Forelimb muscle (tissue), 1 donor: Measurements from ENCODE around the gene PCAT6. TPM values are rescaled to one million over a fixed set of nuclear protein-coding genes. Genes with fewer than 3 reads are reported as not detected.
A peak's percentile ranks its signal among the peaks of the same experiment; 100 is the strongest.

Source experiments
- DNase-seq: peaks from one replicate; pipeline ENCODE4 v3.0.0-alpha.2; 2013; ENCODE audit warnings: low read depth
- polyA plus RNA-seq: library from polyadenylated mRNA; unstranded; fragments of 120-200 nt; gene quantifications from one replicate; pipeline ENCODE4 v1.2.1, GENCODE V29; 2013; ENCODE audit not compliant: insufficient read length

Gene PCAT6
- polyA plus RNA-seq, 1 donor: 1.6 TPM

DNA sequence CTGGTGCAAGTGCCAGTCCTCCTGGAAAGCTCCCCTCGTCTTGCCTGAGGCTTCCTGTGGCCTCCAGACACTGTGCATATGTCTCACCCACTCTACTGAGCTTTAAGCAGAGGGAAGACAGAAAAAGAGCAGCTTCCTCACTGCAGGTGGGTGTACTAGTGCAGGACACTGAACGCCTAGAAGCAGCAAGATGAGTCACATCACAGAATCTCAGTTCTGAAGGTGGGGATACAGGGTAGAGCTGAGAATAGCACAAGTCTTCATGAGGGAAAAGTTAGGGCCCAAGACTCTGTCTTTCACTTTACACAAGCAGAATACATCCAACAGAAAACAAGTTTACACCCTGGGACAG, 37.4 kb downstream of the PCAT6 start:
- DNase-seq: no peak

DNA sequence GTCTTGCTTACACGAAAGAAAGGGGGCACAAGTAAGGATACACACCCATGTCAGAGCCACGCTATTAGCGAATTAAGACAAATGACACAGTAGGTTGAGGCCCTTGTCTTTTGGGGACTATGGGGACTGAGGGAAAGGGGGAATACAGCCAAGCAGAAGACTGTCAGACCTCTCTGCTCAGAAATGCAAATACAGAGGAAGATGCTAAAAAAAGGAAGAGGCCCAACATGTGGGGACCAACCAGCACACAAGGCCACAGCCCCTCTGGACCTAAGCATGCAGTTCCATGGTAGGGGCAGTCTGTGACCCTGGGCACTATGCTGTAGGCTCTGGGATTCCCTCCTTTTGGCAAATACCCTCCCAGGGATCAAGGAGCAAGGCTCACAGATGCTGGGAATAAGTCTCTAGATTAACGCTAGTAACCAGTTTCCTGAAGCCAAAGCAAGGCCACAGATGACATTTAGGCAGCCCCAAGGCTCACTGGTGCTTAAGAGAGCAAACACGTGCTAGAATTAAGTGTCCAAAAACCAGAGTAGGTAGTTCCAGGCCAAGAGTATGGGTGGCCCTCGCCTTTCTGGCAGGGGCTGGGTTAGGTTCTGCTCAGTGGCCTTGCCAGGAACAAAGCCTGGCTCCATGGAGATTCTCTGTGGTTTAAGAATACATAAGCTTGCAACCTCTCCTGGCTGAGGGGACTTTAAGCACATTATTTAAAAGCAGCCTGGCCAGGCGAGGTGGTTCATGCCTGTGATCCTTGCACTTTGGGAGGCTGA, 40.0 kb downstream of the PCAT6 start:
- no peak for DNase-seq

DNA sequence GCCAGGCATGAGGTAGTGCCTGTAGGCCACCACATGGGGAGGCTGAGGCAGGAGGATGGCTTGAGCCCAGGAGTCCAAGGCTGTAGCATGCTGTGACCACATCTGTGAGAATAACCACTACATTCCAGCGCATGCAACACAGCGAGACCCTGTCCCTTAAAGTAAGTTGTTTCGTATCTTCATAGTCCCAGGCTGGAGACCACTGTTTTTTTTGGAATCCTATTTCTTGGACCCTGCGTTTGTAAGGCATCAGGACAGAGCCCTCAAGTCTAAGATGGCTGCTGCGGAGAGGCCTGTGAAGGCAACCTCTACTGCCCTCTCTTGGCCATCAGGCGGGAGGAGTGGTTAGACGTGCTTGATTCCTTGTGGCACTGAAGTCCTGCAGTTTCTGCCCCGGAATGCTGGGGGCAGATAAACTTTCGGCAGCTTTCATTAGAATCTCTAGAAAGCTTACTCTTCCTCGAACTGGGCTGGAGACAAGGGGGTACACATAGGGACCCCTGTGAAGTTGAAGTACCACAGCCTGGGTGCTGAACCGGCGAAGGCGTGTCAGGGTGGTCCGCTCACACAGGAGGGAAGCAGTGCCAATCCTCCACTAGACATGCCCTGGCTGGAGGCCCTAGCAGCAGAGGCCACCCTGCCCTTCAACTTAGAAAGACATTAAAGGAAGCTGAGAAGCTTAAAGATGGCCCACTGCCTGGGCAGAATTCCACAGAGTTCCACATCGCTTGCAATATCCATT, 41.6 kb downstream of the PCAT6 start:
- no peak for DNase-seq

DNA sequence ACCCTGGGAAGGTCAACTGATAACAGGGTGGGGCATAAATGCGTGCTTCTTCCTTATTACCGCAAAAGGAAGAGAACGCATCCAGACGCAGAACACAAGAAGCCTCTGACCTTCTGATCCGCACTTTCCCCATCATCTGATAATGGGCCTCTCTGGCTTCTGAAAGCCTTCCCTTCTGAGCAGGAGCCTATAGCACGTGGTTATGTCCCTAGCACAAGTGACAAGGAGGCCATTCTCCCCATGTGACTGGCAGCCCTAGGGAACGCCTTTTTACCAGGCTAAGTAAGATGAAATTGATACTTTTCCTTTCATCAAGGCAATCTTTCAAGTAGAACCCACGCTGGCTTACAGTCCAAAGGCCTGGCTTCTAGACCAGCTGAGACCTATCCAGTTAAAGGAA, 44.0 kb downstream of the PCAT6 start:
- no peak for DNase-seq

DNA sequence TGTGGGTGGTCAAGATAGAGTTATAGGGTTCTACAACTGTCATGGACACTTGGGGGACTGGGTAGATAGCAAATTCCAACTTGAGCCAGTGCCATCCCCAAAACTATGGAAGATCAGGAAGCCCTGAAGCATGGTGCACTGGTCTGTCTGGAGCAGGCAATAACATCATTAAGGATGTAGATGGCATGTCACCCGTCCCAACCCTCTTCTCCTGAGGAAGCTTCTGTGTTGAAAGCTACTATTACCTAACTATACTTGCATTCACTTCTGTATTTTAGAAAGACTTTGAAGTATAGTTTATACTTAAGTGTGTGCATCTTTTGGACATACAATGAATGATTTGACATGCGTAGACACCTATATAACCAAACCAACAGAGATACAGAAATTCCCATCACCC, 45.3 kb downstream of the PCAT6 start:
- DNase-seq: no peak

DNA sequence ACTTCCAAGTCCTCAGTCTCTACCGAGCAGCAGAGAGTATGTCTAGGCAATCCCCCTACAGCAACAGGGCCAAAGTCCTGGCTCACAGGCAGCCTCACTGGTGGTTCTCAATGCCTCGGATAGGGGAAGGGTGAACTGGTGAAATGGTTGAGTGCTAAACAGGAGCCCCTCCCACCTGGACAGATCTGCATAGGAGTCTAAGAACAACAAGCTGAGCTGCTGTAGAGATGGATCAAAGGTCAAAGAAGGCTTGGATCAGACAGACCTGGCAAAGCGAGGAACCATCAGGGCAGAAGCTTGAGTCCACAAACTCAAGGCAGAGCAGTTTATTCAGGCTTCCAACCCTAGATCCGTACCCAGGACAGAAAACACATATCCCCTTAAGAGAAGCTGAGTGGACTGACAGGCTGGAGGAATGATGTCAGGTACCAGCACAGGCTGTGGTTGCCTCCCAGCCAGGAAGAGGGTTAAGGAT, 46.4 kb downstream of the PCAT6 start:
- no peak for DNase-seq

DNA sequence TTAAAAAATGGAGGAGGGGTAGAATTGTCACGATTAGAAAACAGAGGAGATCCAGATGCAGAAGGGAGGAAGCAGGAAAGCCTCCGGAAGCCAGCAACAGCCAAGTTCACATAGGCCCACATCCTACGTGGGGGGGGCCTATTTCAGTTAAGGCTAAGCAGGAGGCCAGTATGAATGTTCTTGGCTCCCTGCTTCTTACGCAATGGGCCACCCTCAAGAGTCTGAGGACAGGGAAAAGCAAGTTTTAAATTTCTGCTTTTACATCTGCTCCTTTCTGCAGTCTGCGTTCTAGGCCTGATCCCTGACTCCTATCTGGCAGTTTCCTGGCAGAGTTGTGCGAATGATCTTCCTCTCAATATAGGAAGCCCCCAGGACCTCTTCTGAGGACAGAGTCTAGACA, 47.6 kb downstream of the PCAT6 start:
- peak; percentile 25 for DNase-seq

DNA sequence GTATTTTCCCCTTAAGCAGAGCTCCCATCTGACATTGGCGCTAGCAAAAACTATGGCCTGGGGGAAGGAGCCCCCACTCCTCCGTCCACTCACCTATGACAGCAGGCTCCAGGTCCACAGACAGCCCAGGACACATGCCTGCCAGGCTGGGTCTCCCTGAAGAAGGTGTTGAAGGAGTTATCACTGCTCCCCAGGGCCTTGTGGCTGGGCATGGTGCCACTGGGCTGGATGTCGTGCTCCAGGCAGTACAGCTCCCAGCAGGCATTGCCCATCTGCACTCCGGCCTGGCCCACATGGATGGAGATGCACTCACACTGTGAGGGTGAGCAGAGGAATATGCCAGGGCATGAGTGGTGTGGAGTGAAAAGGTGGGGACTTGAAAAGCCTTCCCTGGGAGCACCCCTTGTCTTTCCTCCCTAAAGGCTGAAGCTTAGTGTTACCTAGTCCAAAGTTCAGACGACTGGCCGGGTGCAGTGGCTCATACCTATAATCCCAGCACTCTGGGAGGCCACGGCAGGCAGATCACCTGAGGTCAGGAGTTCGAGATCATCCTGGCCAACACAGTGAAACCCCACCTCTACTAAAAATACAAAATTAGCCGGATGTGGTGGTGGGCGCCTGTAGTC, 48.1 kb downstream of the PCAT6 start:
- DNase-seq: no peak

DNA sequence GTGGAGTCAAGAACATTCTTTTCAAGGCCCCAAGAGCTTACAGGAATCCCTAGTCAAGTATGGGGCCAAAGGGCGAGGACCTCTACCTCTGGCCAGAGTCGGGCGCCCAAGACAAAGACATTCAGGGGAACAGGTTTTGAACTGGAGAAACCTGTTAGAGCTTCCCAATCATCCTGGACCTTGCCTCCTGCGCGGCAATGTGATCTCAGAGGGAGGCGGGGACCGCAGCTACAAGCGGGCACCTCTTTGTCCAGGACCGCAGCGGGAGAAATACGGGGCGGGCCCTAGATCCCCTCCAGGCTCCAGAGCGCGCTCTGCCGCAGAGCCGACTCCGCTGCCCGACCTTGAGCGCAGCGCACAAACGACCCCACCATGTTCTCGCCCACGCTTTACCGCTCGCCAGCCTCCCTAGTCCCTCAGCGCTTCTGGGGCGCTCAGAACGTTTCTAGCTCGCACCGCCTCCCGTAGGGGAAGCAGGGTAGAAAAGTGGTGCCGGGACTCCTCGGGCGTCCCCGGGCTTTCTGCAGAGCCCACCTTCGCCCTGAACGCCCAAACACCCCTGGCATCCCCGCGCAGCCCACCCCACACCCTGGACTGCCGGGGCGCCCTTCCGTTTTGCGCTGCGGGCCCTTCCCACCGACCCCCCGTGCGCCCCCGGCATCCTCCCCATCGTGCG, 50.1 kb downstream of the PCAT6 start:
- DNase-seq: no peak

Other genes starting within 250 kb of the PCAT6 start
- gene SYT2, start 100.5 kb upstream of the PCAT6 start, polyA plus RNA-seq: 0.63 TPM
- 42.9 TPM for gene KDM5B, start 2.5 kb upstream of the PCAT6 start, polyA plus RNA-seq
- 6.6 TPM for gene RABIF, start 78.2 kb downstream of the PCAT6 start, polyA plus RNA-seq
- 18.7 TPM for gene KLHL12, start 116.3 kb downstream of the PCAT6 start, polyA plus RNA-seq
- 64.9 TPM for gene ADIPOR1, start 147.4 kb downstream of the PCAT6 start, polyA plus RNA-seq
- gene CYB5R1, start 156.3 kb downstream of the PCAT6 start, polyA plus RNA-seq: 85.2 TPM
- gene TMEM183A, start 196.4 kb downstream of the PCAT6 start, polyA plus RNA-seq: 34.3 TPM
- 62.1 TPM for gene PPFIA4, start 215.5 kb downstream of the PCAT6 start, polyA plus RNA-seq